ENCODE measurements around the gene TBCK.

DNA sequence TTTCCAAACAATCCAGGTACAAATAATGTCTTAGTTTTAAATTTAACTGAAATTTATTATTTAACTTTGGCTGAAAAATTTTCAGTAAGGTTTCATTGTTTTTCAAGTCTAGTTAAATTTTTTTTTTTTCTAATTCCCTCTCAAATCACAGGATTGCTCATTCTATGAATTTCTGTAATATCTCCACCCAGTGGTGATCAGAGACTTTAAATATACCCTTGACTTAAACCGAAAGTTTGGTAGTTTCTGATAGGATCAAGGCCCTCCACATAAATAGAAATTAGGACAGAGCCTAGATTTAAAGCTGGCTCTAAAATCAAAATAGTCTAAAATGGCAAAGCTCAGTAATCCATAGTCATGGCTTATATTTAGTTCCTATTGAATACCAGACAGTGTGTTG lies 175.4 kb downstream of the TBCK start:
- TF ChIP-seq POLR2A (IDR thresholded peaks at IDR 0.05) (no peak), CTCF (IDR thresholded peaks at IDR 0.05) (no peak)
